Measurements from ENCODE around the gene FRMD3.

FRMD3 gene

DNA sequence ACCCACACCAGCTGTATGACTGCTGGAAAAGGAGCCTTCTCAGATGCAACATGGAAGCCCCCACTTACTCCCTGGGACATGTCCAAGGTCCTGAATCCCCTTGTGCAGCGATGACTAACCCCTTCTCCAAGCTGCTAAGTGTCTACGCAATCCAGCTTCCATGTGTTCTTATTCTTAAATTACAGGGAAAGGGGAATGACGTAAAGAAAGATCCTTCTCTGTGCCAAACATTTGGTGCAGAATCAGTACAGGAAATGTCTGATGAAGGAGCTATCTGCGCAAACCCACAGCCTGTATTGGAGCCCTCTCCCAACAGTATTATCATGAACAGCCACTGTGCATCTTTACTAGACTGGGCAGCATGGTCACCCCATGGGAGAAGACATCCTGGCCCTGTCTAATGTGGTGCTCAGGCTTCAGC lies 183.2 kb downstream of the FRMD3 start:
- peak; percentile 13 for DNase-seq

DNA sequence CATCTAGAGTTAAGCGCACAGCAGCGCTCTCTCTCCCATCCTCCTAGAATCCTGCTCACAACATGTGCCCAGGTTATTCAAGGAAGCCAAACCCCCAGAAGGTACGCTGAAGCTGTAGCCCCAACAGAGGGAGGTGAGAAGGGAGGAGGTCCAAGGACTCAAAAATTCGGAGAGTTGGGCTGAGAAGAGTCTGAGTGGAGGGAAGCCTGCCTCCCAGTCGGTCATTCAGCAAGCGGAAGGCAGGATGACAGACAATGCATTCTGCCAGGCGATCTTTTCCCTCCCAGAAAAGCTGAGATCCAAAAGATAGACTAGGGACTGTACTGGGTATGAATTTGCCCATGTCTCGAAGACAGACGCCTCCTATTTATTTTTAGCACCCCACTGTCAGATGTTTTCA lies 189.2 kb downstream of the FRMD3 start:
- Mint-ChIP-seq H3K9me3 (no peaks in the 10 kb centered on the region), H3K27ac (no peak overlapping the region), H3K4me1 (peaks cover 5% of the 10 kb centered on the region), H3K27me3 (ENCODE audit: low read depth, poor library complexity) (peaks cover 4% of the 10 kb centered on the region), H3K4me3 (no peak overlapping the region), H3K36me3 (ENCODE audit: low read depth) (no peaks in the 10 kb centered on the region)
- DNase-seq = no peak
- TF ChIP-seq, protein P1, sequence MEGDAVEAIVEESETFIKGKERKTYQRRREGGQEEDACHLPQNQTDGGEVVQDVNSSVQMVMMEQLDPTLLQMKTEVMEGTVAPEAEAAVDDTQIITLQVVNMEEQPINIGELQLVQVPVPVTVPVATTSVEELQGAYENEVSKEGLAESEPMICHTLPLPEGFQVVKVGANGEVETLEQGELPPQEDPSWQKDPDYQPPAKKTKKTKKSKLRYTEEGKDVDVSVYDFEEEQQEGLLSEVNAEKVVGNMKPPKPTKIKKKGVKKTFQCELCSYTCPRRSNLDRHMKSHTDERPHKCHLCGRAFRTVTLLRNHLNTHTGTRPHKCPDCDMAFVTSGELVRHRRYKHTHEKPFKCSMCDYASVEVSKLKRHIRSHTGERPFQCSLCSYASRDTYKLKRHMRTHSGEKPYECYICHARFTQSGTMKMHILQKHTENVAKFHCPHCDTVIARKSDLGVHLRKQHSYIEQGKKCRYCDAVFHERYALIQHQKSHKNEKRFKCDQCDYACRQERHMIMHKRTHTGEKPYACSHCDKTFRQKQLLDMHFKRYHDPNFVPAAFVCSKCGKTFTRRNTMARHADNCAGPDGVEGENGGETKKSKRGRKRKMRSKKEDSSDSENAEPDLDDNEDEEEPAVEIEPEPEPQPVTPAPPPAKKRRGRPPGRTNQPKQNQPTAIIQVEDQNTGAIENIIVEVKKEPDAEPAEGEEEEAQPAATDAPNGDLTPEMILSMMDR (IDR thresholded peaks at IDR 0.05) = no peak

More for the DNA sequence above, 183.2 kb downstream of the FRMD3 start:
- Mint-ChIP-seq H3K36me3 (ENCODE audit: low read depth) (no peaks in the 10 kb centered on the region), H3K27me3 (ENCODE audit: low read depth, poor library complexity) (no peaks in the 10 kb centered on the region), H3K4me3 (no peak overlapping the region), H3K4me1 (no peaks in the 10 kb centered on the region), H3K9me3 (no peaks in the 10 kb centered on the region), H3K27ac (no peak overlapping the region)
- TF ChIP-seq, protein P1 (IDR thresholded peaks at IDR 0.05) = no peak

DNA sequence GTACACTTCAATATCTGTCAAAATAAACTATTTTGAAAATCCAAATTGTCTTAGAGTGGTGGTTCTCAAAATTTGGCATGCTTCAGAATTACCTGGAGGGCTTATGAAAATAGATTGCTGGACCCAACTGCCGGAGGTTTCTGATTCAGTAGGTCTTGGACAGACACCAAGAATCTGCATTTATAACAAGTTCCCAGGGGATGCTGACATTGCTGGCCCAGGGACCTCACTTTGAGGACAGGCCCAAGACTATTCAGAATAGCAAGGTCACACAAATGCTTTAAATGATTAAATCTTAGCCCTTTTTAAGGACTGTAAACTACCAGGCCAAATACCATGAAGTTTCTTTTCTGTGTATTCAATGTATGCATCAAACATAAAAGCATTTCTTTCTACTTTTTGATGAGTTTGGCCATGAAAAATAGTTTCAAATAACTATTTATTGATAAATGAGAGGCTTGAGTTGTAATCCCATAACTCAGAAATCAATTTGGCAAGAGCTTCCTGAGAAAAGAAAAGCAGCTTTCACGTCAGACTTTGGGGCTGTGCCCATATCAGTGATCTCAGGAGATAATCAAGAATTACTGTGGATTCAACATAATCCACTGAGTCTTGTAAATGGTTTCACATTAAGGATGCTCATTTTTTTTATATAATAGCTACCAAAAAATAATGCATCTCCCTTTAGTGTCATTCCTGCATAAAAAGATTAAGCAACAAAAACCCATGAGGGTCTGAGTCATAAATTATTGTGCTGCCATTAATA lies 191.4 kb downstream of the FRMD3 start:
- no peak overlapping the region for H3K27ac Mint-ChIP-seq
- no peak overlapping the region for H3K4me3 Mint-ChIP-seq
- no peak for DNase-seq
- TF ChIP-seq, protein P1 (IDR thresholded peaks at IDR 0.05) = no peak
- no peaks in the 10 kb centered on the region for H3K9me3 Mint-ChIP-seq
- peaks cover 5% of the 10 kb centered on the region for H3K4me1 Mint-ChIP-seq
- H3K36me3 Mint-ChIP-seq (ENCODE audit: low read depth) = no peaks in the 10 kb centered on the region
- H3K27me3 Mint-ChIP-seq (ENCODE audit: low read depth, poor library complexity) = peaks cover 4% of the 10 kb centered on the region

DNA sequence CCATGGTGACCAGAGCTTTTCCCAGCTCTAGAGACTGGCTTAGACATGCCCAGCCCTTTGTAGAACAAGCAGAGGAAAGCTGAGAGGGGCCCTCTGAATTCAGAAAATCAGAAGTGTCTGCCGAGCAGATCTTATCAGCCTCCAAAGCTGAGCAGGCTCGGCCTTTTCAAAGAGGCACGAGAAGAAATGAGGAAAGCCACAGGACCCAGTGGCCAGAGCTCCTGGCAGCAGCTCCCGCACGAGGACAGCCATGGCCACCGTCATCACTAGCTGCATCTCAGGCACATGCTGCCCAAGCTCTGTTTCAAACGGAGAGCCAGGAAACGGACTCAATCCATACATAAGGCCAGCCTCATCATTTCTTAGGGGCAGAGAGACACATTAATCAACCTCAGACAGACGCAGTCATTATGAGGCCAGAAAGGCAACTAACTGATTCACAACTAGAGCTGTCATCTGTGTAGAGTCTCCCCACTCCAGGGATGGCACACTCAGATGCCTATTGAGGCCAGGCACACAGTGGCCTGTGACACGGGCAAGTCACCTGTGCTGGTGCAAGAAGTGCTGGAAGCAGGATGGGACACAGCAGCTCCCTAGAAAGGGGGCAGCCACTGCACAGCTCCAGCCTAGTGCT lies 194.7 kb downstream of the FRMD3 start:
- H3K27ac Mint-ChIP-seq = no peak overlapping the region
- H3K4me1 Mint-ChIP-seq = no peaks in the 10 kb centered on the region
- H3K9me3 Mint-ChIP-seq = no peaks in the 10 kb centered on the region
- no peak for DNase-seq
- H3K27me3 Mint-ChIP-seq (ENCODE audit: low read depth, poor library complexity) = peaks cover 4% of the 10 kb centered on the region
- no peak overlapping the region for H3K4me3 Mint-ChIP-seq
- no peaks in the 10 kb centered on the region for H3K36me3 Mint-ChIP-seq (ENCODE audit: low read depth)
- TF ChIP-seq, protein P1 (IDR thresholded peaks at IDR 0.05) = no peak

DNA sequence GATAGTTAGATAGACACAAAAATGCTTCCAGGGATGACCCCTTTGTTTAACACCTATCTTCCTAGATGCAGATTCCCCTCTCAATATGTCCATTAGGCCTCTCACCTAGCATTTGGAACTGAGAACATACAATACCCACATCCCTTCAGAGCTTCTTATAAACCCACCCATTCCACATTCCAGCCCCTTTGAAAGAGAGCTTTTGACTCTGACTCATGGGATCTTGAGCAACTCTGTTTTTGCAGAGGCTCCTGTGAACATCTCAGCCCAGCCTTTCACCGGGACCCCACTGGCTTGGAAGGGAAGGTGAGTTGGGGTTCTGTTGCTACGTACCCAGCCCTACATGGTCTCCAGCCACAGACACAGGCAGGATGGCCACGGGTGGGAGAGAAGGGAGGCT lies 195.5 kb downstream of the FRMD3 start:
- no peak overlapping the region for H3K4me3 Mint-ChIP-seq
- TF ChIP-seq, protein P1 (IDR thresholded peaks at IDR 0.05) = no peak
- H3K27ac Mint-ChIP-seq = no peak overlapping the region
- H3K4me1 Mint-ChIP-seq = no peaks in the 10 kb centered on the region
- no peaks in the 10 kb centered on the region for H3K27me3 Mint-ChIP-seq (ENCODE audit: low read depth, poor library complexity)
- H3K9me3 Mint-ChIP-seq = no peaks in the 10 kb centered on the region
- H3K36me3 Mint-ChIP-seq (ENCODE audit: low read depth) = no peaks in the 10 kb centered on the region
- no peak for DNase-seq
